Adrenal gland (tissue), 12 donors: ENCODE results near the gene BOD1L2. TPM values are rescaled to one million over a fixed set of nuclear protein-coding genes. Genes with fewer than 3 reads are reported as not detected.

ENCODE experiments used
- DNase-seq, 7 donors: peaks; one replicate each; pipeline ENCODE4 v3.0.0-alpha.2; 2019 to 2020
- H3K27ac ChIP-seq, 5 donors: fragments of 200-600 bp; sonication (generic) in 4 of 5; 1 replicate in 3 of 5; 2 replicates in 2 of 5; pipeline versions ENCODE4 v1.5.1 to v1.8.0; 2016 to 2020; ENCODE audit warnings: mild to moderate bottlenecking in 1 of 5
- H3K27me3 ChIP-seq: fragments of 200-600 bp; 2 replicates; pipeline ENCODE4 v1.8.0; 2021
- H3K36me3 ChIP-seq, 2 donors: fragments of 200-600 bp; replicated peaks in 1 of 2; 1 replicate in 1 of 2; 2 replicates in 1 of 2; pipeline versions ENCODE4 v1.5.1 to v1.8.0; 2018 to 2022
- H3K4me1 ChIP-seq, 2 donors: fragments of 200-600 bp; replicated peaks in 1 of 2; 1 replicate in 1 of 2; 2 replicates in 1 of 2; pipeline versions ENCODE4 v1.5.1 to v1.8.0; 2018 to 2021
- H3K4me3 ChIP-seq, 4 donors: fragments of 200-600 bp; sonication (generic) in 3 of 4; one replicate each; pipeline ENCODE4 v1.5.1; 2016 to 2018
- H3K9me3 ChIP-seq, 3 donors: fragments of 200-600 bp; sonication (generic) in 1 of 3; replicated peaks in 1 of 3; 1 replicate in 2 of 3; 2 replicates in 1 of 3; pipeline versions ENCODE4 v1.5.1 to v1.8.0; 2016 to 2021
- CTCF ChIP-seq, 6 experiments: fragments of 450-650 bp in 4 of 6; fragments of 200-600 bp in 2 of 6; sonication (generic) in 1 of 6; IDR thresholded peaks; 1 replicate in 5 of 6; 2 replicates in 1 of 6; pipeline versions ENCODE4 v1.5.1 to v1.8.0; 2016 to 2021; ENCODE audit warnings: antibody characterized with exemption in 6 of 6, mild to moderate bottlenecking in 2 of 6, moderate library complexity in 1 of 6
- POLR2A ChIP-seq, 2 donors: fragments of 450-650 bp; IDR thresholded peaks; one replicate each; pipeline ENCODE4 v1.6.1; 2017; ENCODE audit warnings: antibody characterized with exemption in 2 of 2, mild to moderate bottlenecking in 2 of 2, moderate library complexity in 1 of 2
- WGBS, 4 donors: extraction: QIAGEN DNeasy Blood & Tissue Kit in 2 of 4; methylation state at CpG; one replicate each; pipeline versions ENCODE4 v1.1.5 to v1.1.7; 2013 to 2017; 5-methylcytosine and 5-hydroxymethylcytosine counted together
- intact Hi-C, 2 donors: fragments of 100-400 bp; cut with DNase I; formaldehyde crosslinking; loops; one replicate each; pipeline versions ENCODE4 v1.14.1 to v1.15.0; 2022 to 2023
- polyA plus RNA-seq, 3 donors: library from polyadenylated mRNA; stranded (reverse); fragments of 200-250 nt in 2 of 3; fragments of 350-450 nt in 1 of 3; fragmentation: Illumina TruSeq in 1 of 3; extraction: RNeasy Lipid Tissue Mini Kit (QIAGEN cat#74804) in 1 of 3; gene quantifications; one replicate each; pipeline ENCODE4 v1.2.3, GENCODE V29; 2013 to 2014
- total RNA-seq, 9 donors: library from RNA; depleted of rRNA in 4 of 9; stranded (reverse); fragments of >200 nt in 4 of 9; fragments of 120-200 nt in 1 of 9; fragmentation: NEBNext Ultra II Directional in 1 of 9; extraction: Animal tissue kit (Norgen Biotek cat#: 25700) in 1 of 9; gene quantifications; one replicate each; pipeline versions ENCODE4 v1.1.0 to v1.2.4, GENCODE V29; 2013 to 2023
- donor health status: healthy with polysubstance abuse.
- donor health status: Bipolar disorder and iron deficiency.
- donor health status: DM: yes; HTN: yes; CAD: no.
- donor health status: DM: no; HTN: no; CAD: no.
- donor health status: DM: no; HTN: no; CAD: no.
- donor health status: DM: yes; HTN: yes; CAD: no.

The BOD1L2 gene
- total and polyA plus RNA-seq, 12 donors = not detected

GRCh38 chr18:57190026-57190425 is 43.1 kb downstream of the BOD1L2 start:
- intact Hi-C loops = no loop called here
- H3K9me3 ChIP-seq = peaks cover 0 to 8% (median 4%) of the 10 kb centered on the region in 3 donors
- H3K4me1 ChIP-seq = no peaks in the 10 kb centered on the region
- TF ChIP-seq POLR2A (IDR thresholded peaks at IDR 0.05) (no peak), CTCF (IDR thresholded peaks at IDR 0.05) (no peak)
- H3K4me3 ChIP-seq = no peak overlapping the region
- H3K36me3 ChIP-seq = no peaks in the 10 kb centered on the region
- H3K27ac ChIP-seq = no peak overlapping the region
- DNase-seq = no peak
- no peaks in the 10 kb centered on the region for H3K27me3 ChIP-seq
- WGBS, 4 donors = 73 to 81% (median 78%) methylated on average over 1 of the region's 1 CpG

DNA sequence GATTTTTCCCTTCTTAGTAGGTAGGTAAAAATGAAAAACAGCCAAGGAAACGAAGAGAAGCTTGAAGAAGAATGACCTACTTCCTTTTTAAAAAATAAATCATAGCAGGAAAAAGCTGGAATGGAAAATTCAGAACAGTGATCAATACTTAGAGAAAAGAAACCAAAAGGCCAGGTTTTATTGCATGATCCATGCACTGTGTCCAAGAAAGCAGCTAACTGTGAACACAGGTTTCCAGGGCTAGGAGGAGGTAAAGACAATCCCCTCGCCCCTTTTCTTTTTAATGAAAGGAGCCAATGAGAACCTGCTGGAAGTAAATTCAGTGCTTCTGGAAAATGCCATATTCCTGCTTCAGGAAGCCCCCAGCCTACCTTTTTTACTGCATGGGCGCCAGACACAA is 47.2 kb downstream of the BOD1L2 start:
- Histone ChIP-seq H3K36me3 (no peaks in the 10 kb centered on the region), H3K4me3 (no peak overlapping the region), H3K27me3 (no peaks in the 10 kb centered on the region), H3K9me3 (no peaks in the 10 kb centered on the region), H3K27ac (no peak overlapping the region), H3K4me1 (no peaks in the 10 kb centered on the region)
- 32 to 49% (median 41%) methylated on average over 3 of the region's 3 CpGs for WGBS, 4 donors
- no peak for TF ChIP-seq CTCF (IDR thresholded peaks at IDR 0.05)
- no peak for TF ChIP-seq POLR2A (IDR thresholded peaks at IDR 0.05)
- intact Hi-C loops = no loop called here
- no peak for DNase-seq

DNA sequence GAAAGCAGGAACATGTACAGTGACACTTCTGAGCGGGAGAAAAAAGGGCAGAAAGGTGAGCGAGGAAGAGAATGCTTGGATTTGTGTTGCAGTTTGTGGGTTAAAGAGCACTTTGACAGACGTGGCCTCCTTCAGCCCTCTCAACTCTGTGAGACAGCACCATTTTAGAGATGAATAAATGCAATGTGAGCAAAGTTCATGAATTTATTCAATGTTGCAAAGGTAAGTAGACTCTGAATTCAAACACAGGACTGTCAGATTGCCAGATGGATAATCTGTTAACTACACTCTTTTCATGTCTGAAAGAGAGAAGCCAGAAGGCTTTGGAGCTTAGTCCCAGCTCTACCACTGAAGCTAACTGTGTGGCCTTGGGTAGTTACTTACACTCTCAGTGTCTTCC is 47.7 kb downstream of the BOD1L2 start:
- H3K27ac ChIP-seq = no peak overlapping the region
- TF ChIP-seq CTCF (IDR thresholded peaks at IDR 0.05) = no peak
- no peaks in the 10 kb centered on the region for H3K4me1 ChIP-seq
- no peaks in the 10 kb centered on the region for H3K27me3 ChIP-seq
- intact Hi-C loops = no loop called here
- no peak for DNase-seq
- no peaks in the 10 kb centered on the region for H3K36me3 ChIP-seq
- no peak overlapping the region for H3K4me3 ChIP-seq
- H3K9me3 ChIP-seq = no peaks in the 10 kb centered on the region
- 55 to 70% (median 60%) methylated on average over 3 of the region's 3 CpGs for WGBS, 4 donors

- Histone ChIP-seq H3K36me3 (no peaks in the 10 kb centered on the region), H3K9me3 (no peaks in the 10 kb centered on the region), H3K27ac (no peak overlapping the region), H3K4me1 (no peaks in the 10 kb centered on the region), H3K27me3 (no peaks in the 10 kb centered on the region), H3K4me3 (no peak overlapping the region)
- 54 to 61% (median 55%) methylated on average over 1 of the region's 1 CpG for WGBS, 4 donors
- DNase-seq = no peak
- no peak for TF ChIP-seq CTCF (IDR thresholded peaks at IDR 0.05)
- no peak for TF ChIP-seq POLR2A (IDR thresholded peaks at IDR 0.05)
- intact Hi-C loops = no loop called here
Measured at GRCh38 chr18:57195341-57195740, 48.5 kb downstream of the BOD1L2 start.
